Upper lobe of left lung (tissue), 4 donors: ENCODE measurements around the gene SMAD1.

Experiments
- CTCF ChIP-seq, 6 experiments: fragments of 450-650 bp in 4 of 6; fragments of 200-600 bp in 2 of 6; sonication (generic) in 2 of 6; IDR thresholded peaks; one replicate each; pipeline ENCODE4 v1.5.1; 2016 to 2019; ENCODE audit warnings: antibody characterized with exemption in 6 of 6
- POLR2A ChIP-seq, 4 donors: fragments of 450-650 bp; IDR thresholded peaks; one replicate each; pipeline ENCODE4 v1.5.1; 2016 to 2017; ENCODE audit warnings: antibody characterized with exemption in 4 of 4, mild to moderate bottlenecking in 2 of 4
- POLR2AphosphoS5 ChIP-seq, 2 donors: sonication (generic); formaldehyde crosslinking; IDR thresholded peaks; one replicate each; pipeline ENCODE4 v1.5.1; 2017; ENCODE audit warnings: antibody characterized with exemption in 2 of 2

- TF ChIP-seq POLR2AphosphoS5 (IDR thresholded peaks at IDR 0.05) (no peak), CTCF (IDR thresholded peaks at IDR 0.05) (no peak), POLR2A (IDR thresholded peaks at IDR 0.05) (no peak)
Observed at GRCh38 chr4:145480257-145480656, 1.4 kb upstream of the SMAD1 start.
